Measurements from ENCODE around the gene IFITM2. TPM values are rescaled to one million over a fixed set of nuclear protein-coding genes. Genes with fewer than 3 reads are reported as not detected.

The IFITM2 gene
- total and polyA plus RNA-seq, 2 of the 13 experiments (the other 11 are each of a cell fraction or from before 2014, with no cell fraction given) = 13.8 to 267 TPM

GRCh38 chr11:288478-289397 is 18.9 kb upstream of the IFITM2 start, which contains the start of gene PGGHG (continued):
- TF ChIP-seq BCL3 (CRISPR knock-in tag; IDR thresholded peaks at IDR 0.05) (no peak), ASH2L (IDR thresholded peaks at IDR 0.05; ENCODE audit: insufficient read length, low read depth, low read length) (no peak), KLF16 (CRISPR knock-in tag; IDR thresholded peaks at IDR 0.05) (no peak), MTF2 (CRISPR knock-in tag; IDR thresholded peaks at IDR 0.05; ENCODE audit: borderline replicate concordance) (0 out of 2 replicates have a peak, but pooled peaks have one; percentile 66), TRIM24 (CRISPR knock-in tag; IDR thresholded peaks at IDR 0.05) (no peak), HNF1B (CRISPR knock-in tag; IDR thresholded peaks at IDR 0.05) (no peak), ZNF83 (CRISPR knock-in tag; IDR thresholded peaks at IDR 0.05; ENCODE audit: borderline replicate concordance) (no peak), HDAC1 (CRISPR knock-in tag; IDR thresholded peaks at IDR 0.05) (no peak), GPN1 (CRISPR knock-in tag; IDR thresholded peaks at IDR 0.05; ENCODE audit: borderline replicate concordance) (no peak), ZNF256 (CRISPR knock-in tag; conservative IDR thresholded peaks at IDR 0.05) (no peak), FOXA3 (CRISPR knock-in tag; IDR thresholded peaks at IDR 0.05) (no peak), PHB2 (IDR thresholded peaks at IDR 0.05; ENCODE audit: partially characterized antibody) (no peak), ZNF24 (IDR thresholded peaks at IDR 0.05) (no peak), POLR2A (IDR thresholded peaks at IDR 0.05; ENCODE audit: insufficient read depth in 1 of 2, low read depth in 2 of 2, low read length in 2 of 2) (peak in 1 of 2 experiments; percentile 66; a peak in 2 of 4 replicates), SAP130 (CRISPR knock-in tag; IDR thresholded peaks at IDR 0.05; ENCODE audit: low read depth) (no peak), PATZ1 (CRISPR knock-in tag; IDR thresholded peaks at IDR 0.05) (peak; percentile 18; the same call in 1 of the 2 replicates), AHR (CRISPR knock-in tag; IDR thresholded peaks at IDR 0.05) (no peak), SAFB2 (CRISPR knock-in tag; IDR thresholded peaks at IDR 0.05; ENCODE audit: borderline replicate concordance, low read depth) (no peak), BRD4 (CRISPR knock-in tag; IDR thresholded peaks at IDR 0.05) (no peak), ZNF253 (CRISPR knock-in tag; IDR thresholded peaks at IDR 0.05; ENCODE audit: borderline replicate concordance) (no peak), MEIS1 (CRISPR knock-in tag; IDR thresholded peaks at IDR 0.05; ENCODE audit: borderline replicate concordance) (no peak), UBTF (CRISPR knock-in tag; IDR thresholded peaks at IDR 0.05) (0 out of 2 replicates have a peak, but pooled peaks have one; percentile 28)

Data from HepG2 (cell line).